ENCODE data around the gene ARAP1. TPM values are rescaled to one million over a fixed set of nuclear protein-coding genes. Genes with fewer than 3 reads are reported as not detected.

ARAP1 gene
- total RNA-seq, 4 donors from 2014 or later: 90.3 to 146 (median 122) TPM

DNA sequence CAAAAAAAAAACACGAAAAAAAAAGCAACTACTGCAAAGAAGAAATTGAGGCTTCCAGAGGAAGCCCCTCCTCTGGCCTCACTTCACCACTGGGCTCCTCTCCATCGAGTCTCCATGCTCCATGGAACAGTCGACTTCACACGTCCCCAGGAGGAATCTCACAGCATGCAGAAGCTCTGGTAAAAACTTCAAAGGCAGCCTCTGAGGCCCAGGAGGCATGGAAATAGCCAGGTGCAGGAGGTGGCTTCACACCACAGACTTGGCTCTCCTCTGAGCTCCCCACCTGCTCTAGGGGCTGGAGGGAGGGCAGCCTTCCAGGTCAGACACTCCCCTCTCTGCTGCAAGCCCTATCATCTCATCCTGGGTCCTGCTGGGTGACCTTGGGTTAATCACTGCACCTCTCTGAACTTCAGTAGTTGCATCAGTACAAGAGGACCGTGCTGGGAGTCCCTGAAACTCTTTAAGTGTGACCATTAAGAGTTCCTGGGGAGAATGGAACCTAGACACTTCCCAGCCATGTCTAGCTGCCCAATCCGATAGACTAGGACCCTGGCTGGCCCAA is 86.2 kb downstream of the ARAP1 start:
- DNase-seq: no peak
- Histone ChIP-seq H3K27me3 (no peaks in the 10 kb centered on the region), H3K36me3 (no peaks in the 10 kb centered on the region), H3K4me1 (no peaks in the 10 kb centered on the region), H3K4me3 (replicated peaks in 1 of 3) (no peak overlapping the region), H3K9me3 (no peaks in the 10 kb centered on the region), H3K27ac (no peak overlapping the region)
- 28 to 36% methylated on average over 6 of the region's 6 CpGs for WGBS, 2 donors
- intact Hi-C loops (cut with DNase I): no loop called here
- TF ChIP-seq, protein P1, sequence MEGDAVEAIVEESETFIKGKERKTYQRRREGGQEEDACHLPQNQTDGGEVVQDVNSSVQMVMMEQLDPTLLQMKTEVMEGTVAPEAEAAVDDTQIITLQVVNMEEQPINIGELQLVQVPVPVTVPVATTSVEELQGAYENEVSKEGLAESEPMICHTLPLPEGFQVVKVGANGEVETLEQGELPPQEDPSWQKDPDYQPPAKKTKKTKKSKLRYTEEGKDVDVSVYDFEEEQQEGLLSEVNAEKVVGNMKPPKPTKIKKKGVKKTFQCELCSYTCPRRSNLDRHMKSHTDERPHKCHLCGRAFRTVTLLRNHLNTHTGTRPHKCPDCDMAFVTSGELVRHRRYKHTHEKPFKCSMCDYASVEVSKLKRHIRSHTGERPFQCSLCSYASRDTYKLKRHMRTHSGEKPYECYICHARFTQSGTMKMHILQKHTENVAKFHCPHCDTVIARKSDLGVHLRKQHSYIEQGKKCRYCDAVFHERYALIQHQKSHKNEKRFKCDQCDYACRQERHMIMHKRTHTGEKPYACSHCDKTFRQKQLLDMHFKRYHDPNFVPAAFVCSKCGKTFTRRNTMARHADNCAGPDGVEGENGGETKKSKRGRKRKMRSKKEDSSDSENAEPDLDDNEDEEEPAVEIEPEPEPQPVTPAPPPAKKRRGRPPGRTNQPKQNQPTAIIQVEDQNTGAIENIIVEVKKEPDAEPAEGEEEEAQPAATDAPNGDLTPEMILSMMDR (IDR thresholded peaks at IDR 0.05): no peak
- no peak for TF ChIP-seq POLR2A (IDR thresholded peaks at IDR 0.05)

DNA sequence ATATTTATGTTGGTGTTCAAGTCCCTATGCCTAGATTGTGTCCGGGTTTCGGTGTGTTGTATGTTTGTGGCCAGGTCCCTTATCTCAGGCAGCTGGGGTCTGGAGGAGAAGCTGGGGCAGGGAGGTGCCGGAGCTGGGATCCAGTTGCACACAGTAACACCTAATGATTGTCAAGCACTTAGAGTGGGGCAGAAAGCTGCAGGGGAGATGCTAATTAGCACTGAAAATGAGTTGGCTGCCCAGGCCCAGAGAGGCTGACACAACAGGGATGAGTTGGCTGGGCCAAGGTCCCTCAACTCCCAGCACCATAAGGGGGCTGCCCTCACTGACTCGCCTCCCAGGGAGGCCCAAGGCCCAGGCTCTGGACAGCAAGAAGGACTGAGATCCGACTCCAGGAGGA is 90.2 kb downstream of the ARAP1 start:
- TF ChIP-seq POLR2A (IDR thresholded peaks at IDR 0.05): no peak
- TF ChIP-seq, protein P1 (IDR thresholded peaks at IDR 0.05): no peak
- WGBS, 2 donors: 77 to 83% methylated on average over 4 to 5 of the region's 5 CpGs
- no peak for DNase-seq
- no peaks in the 10 kb centered on the region for H3K36me3 ChIP-seq
- H3K9me3 ChIP-seq: no peaks in the 10 kb centered on the region
- no peaks in the 10 kb centered on the region for H3K27me3 ChIP-seq
- no peak overlapping the region for H3K27ac ChIP-seq
- H3K4me3 ChIP-seq (replicated peaks in 1 of 3): no peak overlapping the region
- H3K4me1 ChIP-seq: no peaks in the 10 kb centered on the region
- intact Hi-C loops (cut with DNase I): no loop called here

DNA sequence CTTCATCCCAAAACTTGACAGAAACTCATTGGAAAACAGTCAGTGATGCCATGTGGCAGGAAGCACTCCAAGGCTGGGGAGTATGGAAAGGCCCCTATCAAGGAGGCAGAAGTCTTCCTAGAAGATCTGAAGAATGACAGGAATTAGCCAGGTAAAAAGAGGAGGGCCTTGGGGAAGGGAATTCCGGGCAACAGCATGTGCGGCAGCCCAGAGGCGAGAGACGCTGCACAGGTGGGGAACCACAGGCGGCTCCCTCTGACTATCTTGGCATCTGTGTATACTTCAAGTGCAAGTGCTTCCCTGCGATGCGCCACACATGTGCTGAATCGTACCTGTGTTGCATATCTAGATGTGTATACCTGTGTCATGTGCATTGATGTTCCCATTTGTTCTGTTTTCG is 90.7 kb downstream of the ARAP1 start:
- no peak overlapping the region for H3K27ac ChIP-seq
- H3K4me1 ChIP-seq: no peaks in the 10 kb centered on the region
- DNase-seq: no peak
- intact Hi-C loops (cut with DNase I): no loop called here
- no peaks in the 10 kb centered on the region for H3K9me3 ChIP-seq
- H3K4me3 ChIP-seq (replicated peaks in 1 of 3): no peak overlapping the region
- H3K27me3 ChIP-seq: no peaks in the 10 kb centered on the region
- no peak for TF ChIP-seq POLR2A (IDR thresholded peaks at IDR 0.05)
- TF ChIP-seq, protein P1 (IDR thresholded peaks at IDR 0.05): no peak
- 82 to 90% methylated on average over 9 of the region's 9 CpGs for WGBS, 2 donors
- no peaks in the 10 kb centered on the region for H3K36me3 ChIP-seq

DNA sequence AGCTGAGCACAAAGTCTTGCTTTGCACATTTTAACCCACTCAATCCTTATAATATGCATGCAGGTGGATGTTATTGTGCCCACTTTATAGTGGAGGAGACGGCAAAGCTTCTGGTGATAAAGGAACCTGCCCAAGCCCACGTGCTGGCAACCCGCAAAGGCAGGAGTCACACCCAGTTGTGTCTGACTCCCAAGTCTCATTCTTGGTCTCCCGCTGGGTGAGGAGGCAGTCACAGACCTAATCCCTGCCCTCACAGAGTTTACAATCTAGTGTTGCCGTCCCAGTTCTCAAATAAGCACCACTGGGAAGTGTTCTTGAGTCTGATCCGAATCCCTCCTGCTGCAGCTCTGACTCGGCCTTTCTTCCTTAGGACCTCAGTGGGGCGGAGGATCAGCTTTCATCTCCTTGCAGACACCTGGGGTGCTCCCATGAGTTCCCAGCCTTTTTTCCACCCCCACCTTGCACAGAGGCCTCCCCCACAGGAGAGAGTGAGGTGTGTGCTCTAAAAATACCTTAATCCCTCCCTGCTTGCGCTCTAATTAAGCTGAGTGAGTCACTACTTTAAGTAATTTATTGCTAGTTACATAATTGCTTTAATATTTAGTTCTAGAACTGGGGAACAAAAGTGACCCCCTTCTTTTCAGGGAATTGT is 93.1 kb downstream of the ARAP1 start:
- Histone ChIP-seq H3K27me3 (no peaks in the 10 kb centered on the region), H3K9me3 (no peaks in the 10 kb centered on the region), H3K36me3 (no peaks in the 10 kb centered on the region), H3K4me3 (replicated peaks in 1 of 3) (no peak overlapping the region), H3K4me1 (no peaks in the 10 kb centered on the region), H3K27ac (no peak overlapping the region)
- intact Hi-C loops (cut with DNase I): no loop called here
- no peak for DNase-seq
- TF ChIP-seq, protein P1 (IDR thresholded peaks at IDR 0.05): no peak
- TF ChIP-seq POLR2A (IDR thresholded peaks at IDR 0.05): no peak
- 83 to 84% methylated on average over 9 of the region's 9 CpGs for WGBS, 2 donors

DNA sequence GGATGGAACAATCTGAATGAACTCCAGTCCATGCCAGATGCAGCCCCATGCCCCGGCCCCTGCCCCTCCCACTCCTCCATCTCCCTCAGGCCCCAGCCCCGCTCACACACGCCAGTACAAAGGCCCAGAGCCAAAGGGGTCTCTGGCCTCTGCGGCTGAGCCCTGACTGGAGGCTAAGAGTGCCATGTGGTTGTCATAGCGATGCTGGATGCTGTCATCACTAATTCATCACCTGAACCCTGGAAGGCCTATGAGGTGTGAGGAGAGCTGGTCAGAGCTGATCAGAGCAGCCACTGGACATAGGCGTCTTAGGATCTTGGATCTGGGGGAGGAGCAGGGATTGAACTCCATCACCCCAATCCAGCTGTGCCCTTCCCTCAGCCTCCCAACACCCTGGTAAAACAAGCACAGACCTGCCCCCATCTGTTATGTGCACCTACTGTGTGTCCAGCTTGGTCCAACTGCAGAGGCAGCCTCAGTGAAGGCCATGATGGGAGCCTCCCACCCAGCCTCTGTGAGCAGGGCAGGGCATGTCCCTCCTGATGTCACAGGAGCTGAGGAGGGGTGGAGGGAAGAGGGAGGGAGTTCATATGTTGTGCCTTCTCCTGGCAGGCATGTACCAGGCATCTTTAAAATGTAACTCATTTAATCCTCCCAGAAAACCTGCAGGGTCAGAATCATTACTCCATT is 94.7 kb downstream of the ARAP1 start:
- H3K9me3 ChIP-seq: no peaks in the 10 kb centered on the region
- no peaks in the 10 kb centered on the region for H3K27me3 ChIP-seq
- TF ChIP-seq, protein P1 (IDR thresholded peaks at IDR 0.05): no peak
- TF ChIP-seq POLR2A (IDR thresholded peaks at IDR 0.05): no peak
- intact Hi-C loops (cut with DNase I): no loop called here
- 72 to 76% methylated on average over 6 of the region's 6 CpGs for WGBS, 2 donors
- H3K4me3 ChIP-seq (replicated peaks in 1 of 3): no peak overlapping the region
- no peaks in the 10 kb centered on the region for H3K36me3 ChIP-seq
- H3K4me1 ChIP-seq: no peaks in the 10 kb centered on the region
- H3K27ac ChIP-seq: no peak overlapping the region
- DNase-seq: no peak
